ENCODE measurements around the gene GOLGA6L22. TPM values are rescaled to one million over a fixed set of nuclear protein-coding genes. Genes with fewer than 3 reads are reported as not detected.
"Not testable (repeated sequence)": the region's sequence is repeated elsewhere in the genome, so short reads cannot be mapped to it uniquely, and the experiment has no call there.

GOLGA6L22 gene
- total and polyA plus RNA-seq, 10 donors: 0.02 TPM; not detected in 9

DNA sequence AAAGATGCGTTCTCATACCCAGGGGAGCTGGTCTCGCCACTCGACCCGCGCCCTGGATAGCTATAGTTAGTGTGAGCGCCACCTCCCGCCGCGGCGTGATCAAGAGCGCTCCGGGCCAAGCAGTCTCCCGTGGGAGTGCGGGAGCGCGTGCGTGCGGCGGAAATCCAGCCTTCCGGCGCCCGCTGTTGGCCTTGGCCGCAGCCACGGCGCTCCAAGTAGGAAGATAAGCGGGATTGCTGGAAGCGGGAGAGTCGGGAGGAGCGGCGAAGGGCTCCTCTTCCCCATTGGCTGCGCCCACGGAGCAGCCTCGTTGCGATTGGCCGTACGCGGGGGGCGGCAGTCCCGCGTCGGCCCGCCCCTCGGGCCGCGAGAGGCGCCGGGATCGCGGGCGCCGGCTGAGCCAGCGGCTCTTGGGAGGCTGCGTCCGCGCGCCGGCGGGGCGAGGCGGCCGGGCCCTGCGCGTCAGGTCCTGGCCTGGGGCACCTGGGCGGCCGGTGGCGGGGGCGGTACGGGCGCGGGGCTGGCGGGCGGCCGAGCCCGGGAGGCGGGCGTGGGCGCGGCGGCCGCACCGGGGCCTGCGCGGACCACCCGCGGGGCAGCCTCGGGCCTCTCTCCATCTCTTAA is 35.9 kb downstream of the GOLGA6L22 start:
- H3K9me3 ChIP-seq; H3K4me1 ChIP-seq; intact Hi-C loops (cut with DNase I; ENCODE audit: low total_unique reads); H3K36me3 ChIP-seq; H3K27me3 ChIP-seq (replicated peaks in 1 of 7): not testable (repeated sequence)
- Histone ChIP-seq H3K4me3 (peak overlapping the region; percentile 32 to 66 (median 47)), H3K27ac (peak overlapping the region in 5 of 8 donors; percentile 48 to 73 (median 58))
- DNase-seq: peak; percentile 88
- WGBS, 5 donors: 1 to 3% (median 2%) methylated on average over 17 to 45 of the region's 86 CpGs; no CpG with 5 or more reads in 2 of the 5 donors
- TF ChIP-seq POLR2AphosphoS5 (IDR thresholded peaks at IDR 0.05): peak in 2 of 3 donors; percentile 45 to 52
- TF ChIP-seq, protein P1, sequence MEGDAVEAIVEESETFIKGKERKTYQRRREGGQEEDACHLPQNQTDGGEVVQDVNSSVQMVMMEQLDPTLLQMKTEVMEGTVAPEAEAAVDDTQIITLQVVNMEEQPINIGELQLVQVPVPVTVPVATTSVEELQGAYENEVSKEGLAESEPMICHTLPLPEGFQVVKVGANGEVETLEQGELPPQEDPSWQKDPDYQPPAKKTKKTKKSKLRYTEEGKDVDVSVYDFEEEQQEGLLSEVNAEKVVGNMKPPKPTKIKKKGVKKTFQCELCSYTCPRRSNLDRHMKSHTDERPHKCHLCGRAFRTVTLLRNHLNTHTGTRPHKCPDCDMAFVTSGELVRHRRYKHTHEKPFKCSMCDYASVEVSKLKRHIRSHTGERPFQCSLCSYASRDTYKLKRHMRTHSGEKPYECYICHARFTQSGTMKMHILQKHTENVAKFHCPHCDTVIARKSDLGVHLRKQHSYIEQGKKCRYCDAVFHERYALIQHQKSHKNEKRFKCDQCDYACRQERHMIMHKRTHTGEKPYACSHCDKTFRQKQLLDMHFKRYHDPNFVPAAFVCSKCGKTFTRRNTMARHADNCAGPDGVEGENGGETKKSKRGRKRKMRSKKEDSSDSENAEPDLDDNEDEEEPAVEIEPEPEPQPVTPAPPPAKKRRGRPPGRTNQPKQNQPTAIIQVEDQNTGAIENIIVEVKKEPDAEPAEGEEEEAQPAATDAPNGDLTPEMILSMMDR (IDR thresholded peaks at IDR 0.05 in 8 of 11, conservative IDR thresholded peaks at IDR 0.05 in 3 of 11): peak in 2 of 11 experiments; percentile 14 to 28

DNA sequence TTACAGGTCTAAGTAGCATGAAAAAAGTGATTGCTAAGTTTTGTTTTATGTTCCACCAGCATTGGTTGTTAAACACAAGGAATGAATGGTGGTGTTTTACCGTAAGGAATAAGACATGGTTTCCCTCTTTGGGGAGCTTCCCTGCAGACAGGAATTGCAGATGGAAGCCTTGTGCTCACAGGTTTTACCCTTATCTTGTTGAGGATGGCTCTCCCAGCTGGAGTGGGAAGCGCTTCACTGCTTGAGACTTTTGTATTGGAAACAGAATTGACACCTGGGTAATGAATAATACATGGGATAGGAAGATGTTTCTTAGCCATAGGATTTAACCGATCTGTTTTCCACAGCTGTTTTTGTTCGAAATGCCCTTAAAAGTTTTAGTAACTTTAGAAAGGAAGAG is 38.5 kb downstream of the GOLGA6L22 start:
- intact Hi-C loops (cut with DNase I; ENCODE audit: low total_unique reads); H3K36me3 ChIP-seq; H3K4me3 ChIP-seq; H3K27me3 ChIP-seq (replicated peaks in 1 of 7); H3K4me1 ChIP-seq; H3K9me3 ChIP-seq; H3K27ac ChIP-seq; DNase-seq: not testable (repeated sequence)
- WGBS, 5 donors: 85 to 100% (median 100%) methylated on average over 2 of the region's 4 CpGs

DNA sequence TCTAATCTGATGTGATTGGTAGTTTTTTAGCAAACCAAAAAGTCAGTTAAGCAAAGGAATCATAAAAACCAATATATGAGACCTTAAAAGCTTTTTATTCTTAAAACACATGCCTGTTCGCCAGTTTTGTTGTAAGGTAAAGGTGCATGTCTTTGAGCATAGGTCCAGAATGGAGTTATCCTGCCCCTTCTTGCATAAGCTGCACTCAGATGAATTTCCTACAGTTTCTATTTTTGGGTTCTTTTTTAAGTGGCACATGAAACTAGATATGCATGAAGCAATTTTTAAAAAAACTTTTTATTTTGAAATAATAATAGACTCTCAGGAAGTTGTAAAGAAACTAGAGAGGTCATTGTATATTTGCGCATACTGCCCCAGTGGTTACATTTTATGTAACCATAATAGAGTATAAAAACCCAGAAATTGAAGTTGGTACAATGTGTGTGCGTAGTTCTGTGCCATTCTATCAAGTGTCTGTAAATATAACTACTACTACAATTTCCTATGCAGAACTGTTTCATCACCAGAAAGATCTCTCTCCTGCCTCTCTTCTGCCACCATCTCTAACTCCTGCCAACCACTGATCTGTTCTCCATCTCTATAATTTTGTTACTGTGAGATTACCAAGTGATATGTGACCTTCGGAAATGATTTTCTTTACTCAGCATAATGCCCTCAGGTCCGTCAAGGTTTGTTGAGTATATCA is 39.7 kb downstream of the GOLGA6L22 start:
- intact Hi-C loops (cut with DNase I; ENCODE audit: low total_unique reads); H3K4me1 ChIP-seq; H3K36me3 ChIP-seq; DNase-seq; H3K4me3 ChIP-seq; H3K27me3 ChIP-seq (replicated peaks in 1 of 7); H3K27ac ChIP-seq; H3K9me3 ChIP-seq: not testable (repeated sequence)
- WGBS, 5 donors: no CpG with 5 or more reads among the region's 5 CpGs

DNA sequence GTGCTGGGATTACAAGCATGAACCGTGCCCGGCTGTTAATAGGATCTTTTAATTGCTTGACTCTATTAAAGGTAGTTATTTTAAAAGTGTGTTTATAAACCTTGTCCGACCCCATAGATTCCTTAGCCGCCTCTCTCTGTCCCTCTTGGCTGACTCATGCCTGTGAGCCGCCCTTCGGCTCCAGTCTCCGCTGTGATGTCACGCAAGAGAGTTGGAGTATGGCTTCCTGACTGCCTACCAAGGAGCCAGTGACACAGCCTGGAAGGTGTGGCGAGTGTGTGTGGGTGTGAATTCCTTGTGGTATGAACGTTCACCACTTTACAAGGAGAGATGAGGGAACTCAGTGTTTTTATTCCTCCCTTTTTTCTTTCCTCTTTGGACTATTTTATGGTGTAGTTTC is 43.6 kb downstream of the GOLGA6L22 start:
- H3K4me1 ChIP-seq; DNase-seq; intact Hi-C loops (cut with DNase I; ENCODE audit: low total_unique reads); H3K36me3 ChIP-seq; H3K9me3 ChIP-seq; H3K27ac ChIP-seq; H3K4me3 ChIP-seq; H3K27me3 ChIP-seq (replicated peaks in 1 of 7): not testable (repeated sequence)
- 100% methylated on average over 2 of the region's 10 CpGs; no CpG with 5 or more reads in 4 of the 5 donors for WGBS, 5 donors

DNA sequence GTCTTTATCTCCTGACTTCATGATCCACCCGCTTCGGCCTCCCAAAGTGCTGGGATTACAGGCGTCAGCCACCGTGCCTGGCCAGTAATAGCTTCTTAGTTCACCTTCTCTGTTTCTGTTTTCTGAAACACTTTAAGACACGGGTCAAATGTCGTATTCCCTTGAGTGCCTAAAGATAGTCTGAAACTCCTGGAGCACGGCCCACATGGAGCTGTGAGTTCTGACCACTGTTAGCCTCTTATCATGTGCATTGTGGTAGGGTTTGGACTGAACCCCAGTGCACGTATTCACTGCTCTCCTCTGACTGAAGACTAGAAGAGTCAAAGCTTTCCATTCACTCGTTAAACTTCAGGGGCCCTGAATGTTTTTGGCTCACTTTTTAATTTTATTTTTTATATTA is 48.3 kb downstream of the GOLGA6L22 start:
- H3K9me3 ChIP-seq; intact Hi-C loops (cut with DNase I; ENCODE audit: low total_unique reads); H3K27ac ChIP-seq; H3K27me3 ChIP-seq (replicated peaks in 1 of 7); H3K4me3 ChIP-seq; DNase-seq; H3K36me3 ChIP-seq; H3K4me1 ChIP-seq: not testable (repeated sequence)
- 73 to 96% (median 91%) methylated on average over 3 to 4 of the region's 9 CpGs for WGBS, 5 donors

DNA sequence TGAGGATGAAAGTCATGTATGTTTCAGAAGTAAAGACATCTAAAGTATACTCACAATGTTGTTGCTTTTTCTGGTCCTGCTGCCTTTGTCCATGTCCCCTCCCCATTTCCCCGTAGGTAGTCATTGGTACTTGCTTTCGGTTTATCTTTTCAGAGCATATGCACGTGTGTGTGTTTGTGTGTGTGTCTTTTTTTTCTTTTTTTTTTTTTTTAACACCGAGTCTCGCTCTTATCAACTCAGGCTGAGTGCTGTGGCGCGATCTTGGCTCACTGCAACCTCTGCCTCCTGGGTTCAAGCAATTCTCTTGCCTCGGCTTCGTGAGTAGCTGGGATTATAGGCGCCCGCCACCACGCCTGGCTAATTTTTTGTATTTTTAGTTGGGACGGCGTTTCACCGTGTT is 57.4 kb downstream of the GOLGA6L22 start:
- 88 to 100% (median 96%) methylated on average over 1 to 5 of the region's 15 CpGs; no CpG with 5 or more reads in 2 of the 5 donors for WGBS, 5 donors
- H3K4me1 ChIP-seq; DNase-seq; H3K36me3 ChIP-seq; intact Hi-C loops (cut with DNase I; ENCODE audit: low total_unique reads); H3K27me3 ChIP-seq (replicated peaks in 1 of 7); H3K4me3 ChIP-seq; H3K9me3 ChIP-seq; H3K27ac ChIP-seq: not testable (repeated sequence)

Small RNAs within 50 kb of the gene (small RNA-seq; reads per million reads assigned to genes)
- gene RN7SL545P: 0 reads per million in 4 donors
